ENCODE measurements around the gene CTBP2. TPM values are rescaled to one million over a fixed set of nuclear protein-coding genes. Genes with fewer than 3 reads are reported as not detected.
"Not testable (repeated sequence)": the region's sequence is repeated elsewhere in the genome, so short reads cannot be mapped to it uniquely, and the experiment has no call there.

The CTBP2 gene
- total RNA-seq, 1 donor from 2014 or later: 55.2 TPM

GRCh38 chr10:125187238-125188194, 27.2 kb upstream of the CTBP2 start:
- peaks cover 9% of the 10 kb centered on the region for H3K4me1 Mint-ChIP-seq
- Histone ChIP-seq H3K9me3 (ENCODE audit: low read depth) (no peaks in the 10 kb centered on the region), H3K4me3 (no peak overlapping the region), H3K36me3 (no peaks in the 10 kb centered on the region), H4K20me1 (ENCODE audit: low read depth) (no peaks in the 10 kb centered on the region), H3K9ac (no peak overlapping the region), H3K79me2 (ENCODE audit: low read depth) (no peaks in the 10 kb centered on the region), H3K4me1 (peaks cover 11% of the 10 kb centered on the region), H3K27ac (no peak overlapping the region), H3K27me3 (no peaks in the 10 kb centered on the region), H3K4me2 (no peak overlapping the region), H3F3A (ENCODE audit: low read depth) (no peaks in the 10 kb centered on the region), H2AFZ (replicated peaks) (no peak overlapping the region)
- peaks cover 2% of the 10 kb centered on the region for H3K9me3 Mint-ChIP-seq
- H3K27me3 Mint-ChIP-seq (ENCODE audit: insufficient read depth, low read depth): no peaks in the 10 kb centered on the region
- no peak for DNase-seq (ENCODE audit: low spot score)
- no peak overlapping the region for H3K4me3 Mint-ChIP-seq
- H3K27ac Mint-ChIP-seq: no peak overlapping the region
- no peaks in the 10 kb centered on the region for H3K36me3 Mint-ChIP-seq
- no peak for TF ChIP-seq EZH2phosphoT487 (IDR thresholded peaks at IDR 0.05)
- TF ChIP-seq EZH2 (IDR thresholded peaks at IDR 0.05): no peak
- TF ChIP-seq CTCF (IDR thresholded peaks at IDR 0.05): no peak

GRCh38 chr10:125186431-125187170, 26.2 kb upstream of the CTBP2 start:
- Mint-ChIP-seq H3K27ac (no peak overlapping the region), H3K36me3 (no peaks in the 10 kb centered on the region), H3K27me3 (ENCODE audit: insufficient read depth, low read depth) (peaks cover 2% of the 10 kb centered on the region), H3K9me3 (peaks cover 4% of the 10 kb centered on the region), H3K4me1 (peaks cover 9% of the 10 kb centered on the region), H3K4me3 (no peak overlapping the region)
- no peak overlapping the region for H3K9ac ChIP-seq
- H3K27me3 ChIP-seq: no peaks in the 10 kb centered on the region
- H3K27ac ChIP-seq: no peak overlapping the region
- no peak overlapping the region for H3K4me2 ChIP-seq
- H3K4me3 ChIP-seq: no peak overlapping the region
- no peaks in the 10 kb centered on the region for H3K36me3 ChIP-seq
- H3K79me2 ChIP-seq (ENCODE audit: low read depth): no peaks in the 10 kb centered on the region
- H3K9me3 ChIP-seq (ENCODE audit: low read depth): no peaks in the 10 kb centered on the region
- peaks cover 11% of the 10 kb centered on the region for H3K4me1 ChIP-seq
- no peak for DNase-seq (ENCODE audit: low spot score)
- no peaks in the 10 kb centered on the region for H4K20me1 ChIP-seq (ENCODE audit: low read depth)
- H3F3A ChIP-seq (ENCODE audit: low read depth): no peaks in the 10 kb centered on the region
- H2AFZ ChIP-seq (replicated peaks): no peak overlapping the region
- TF ChIP-seq CTCF (IDR thresholded peaks at IDR 0.05) (no peak), EZH2phosphoT487 (IDR thresholded peaks at IDR 0.05) (no peak), EZH2 (IDR thresholded peaks at IDR 0.05) (no peak)

GRCh38 chr10:125179107-125179506, 18.7 kb upstream of the CTBP2 start:
- not testable (repeated sequence) for H3K36me3 ChIP-seq; H2AFZ ChIP-seq (replicated peaks); H3K36me3 Mint-ChIP-seq; H3K79me2 ChIP-seq (ENCODE audit: low read depth); H3K4me2 ChIP-seq; H4K20me1 ChIP-seq (ENCODE audit: low read depth); H3K27me3 ChIP-seq; H3K4me1 Mint-ChIP-seq; H3K9me3 ChIP-seq (ENCODE audit: low read depth); H3K4me1 ChIP-seq; H3F3A ChIP-seq (ENCODE audit: low read depth); H3K4me3 Mint-ChIP-seq; DNase-seq (ENCODE audit: low spot score); H3K27ac Mint-ChIP-seq; H3K27me3 Mint-ChIP-seq (ENCODE audit: insufficient read depth, low read depth); H3K27ac ChIP-seq; H3K4me3 ChIP-seq; H3K9ac ChIP-seq
- H3K9me3 Mint-ChIP-seq: peaks cover 13% of the 10 kb centered on the region

All from neural progenitor cell (in vitro differentiated cells).